OCI-LY7 (cell line): Measurements from ENCODE around the gene CYP11A1.

Experiments used
- EZH2phosphoT487 ChIP-seq: fragments of 200-600 bp; sonication (generic); IDR thresholded peaks from 2 replicates; pipeline ENCODE4 v1.6.1; 2018; ENCODE audit warnings: low read depth, borderline replicate concordance, mild to moderate bottlenecking, mixed run types, antibody characterized with exemption, low read length, moderate library complexity, mixed read lengths
- TF ChIP-seq, protein P1 (sequence below): fragments of 200-600 bp; sonication (generic); conservative IDR thresholded peaks from 2 replicates; pipeline ENCODE4 v1.5.1; 2014; ENCODE audit warnings: mild to moderate bottlenecking, antibody characterized with exemption, low read length, moderate library complexity, mixed read lengths

DNA sequence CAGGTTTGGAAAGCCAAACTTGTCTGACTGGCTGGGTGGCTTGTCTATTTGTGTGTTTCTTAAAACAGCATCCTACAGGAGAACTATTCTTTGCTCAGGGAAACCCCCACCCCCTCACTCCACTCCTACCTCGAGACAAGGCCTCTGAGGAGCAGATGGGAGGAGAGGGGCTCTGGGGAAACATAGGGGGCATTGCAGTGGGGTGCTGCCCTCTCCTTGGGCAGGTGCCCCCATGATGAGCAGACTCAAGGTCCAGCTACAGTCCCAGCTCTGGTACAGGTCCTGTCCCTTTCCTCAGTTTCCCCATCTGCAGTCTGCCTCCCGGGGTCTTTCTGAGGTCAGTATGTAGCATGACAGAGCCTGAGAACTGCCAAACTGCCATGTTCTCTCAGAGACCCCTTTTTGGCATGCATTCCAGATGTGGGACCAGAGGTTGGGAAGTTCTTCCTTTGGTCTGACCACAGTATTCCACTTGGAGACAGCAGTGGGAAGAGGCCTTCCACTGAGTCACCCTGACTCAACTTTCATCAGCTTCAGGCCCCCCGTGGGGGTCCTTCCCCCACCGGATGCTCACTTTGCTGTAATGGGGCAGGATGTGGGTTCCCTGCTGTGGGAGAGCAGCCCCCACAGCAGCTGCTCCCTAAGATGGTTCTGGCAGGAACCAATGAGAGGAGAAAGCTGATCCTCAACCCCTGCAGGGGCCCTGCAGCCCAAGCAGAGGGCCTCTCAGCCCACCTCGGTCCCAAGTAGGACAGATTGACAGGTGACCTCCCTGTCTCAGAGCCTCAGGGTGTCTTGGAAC is 32.3 kb upstream of the CYP11A1 start:
- TF ChIP-seq, protein P1, sequence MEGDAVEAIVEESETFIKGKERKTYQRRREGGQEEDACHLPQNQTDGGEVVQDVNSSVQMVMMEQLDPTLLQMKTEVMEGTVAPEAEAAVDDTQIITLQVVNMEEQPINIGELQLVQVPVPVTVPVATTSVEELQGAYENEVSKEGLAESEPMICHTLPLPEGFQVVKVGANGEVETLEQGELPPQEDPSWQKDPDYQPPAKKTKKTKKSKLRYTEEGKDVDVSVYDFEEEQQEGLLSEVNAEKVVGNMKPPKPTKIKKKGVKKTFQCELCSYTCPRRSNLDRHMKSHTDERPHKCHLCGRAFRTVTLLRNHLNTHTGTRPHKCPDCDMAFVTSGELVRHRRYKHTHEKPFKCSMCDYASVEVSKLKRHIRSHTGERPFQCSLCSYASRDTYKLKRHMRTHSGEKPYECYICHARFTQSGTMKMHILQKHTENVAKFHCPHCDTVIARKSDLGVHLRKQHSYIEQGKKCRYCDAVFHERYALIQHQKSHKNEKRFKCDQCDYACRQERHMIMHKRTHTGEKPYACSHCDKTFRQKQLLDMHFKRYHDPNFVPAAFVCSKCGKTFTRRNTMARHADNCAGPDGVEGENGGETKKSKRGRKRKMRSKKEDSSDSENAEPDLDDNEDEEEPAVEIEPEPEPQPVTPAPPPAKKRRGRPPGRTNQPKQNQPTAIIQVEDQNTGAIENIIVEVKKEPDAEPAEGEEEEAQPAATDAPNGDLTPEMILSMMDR = no peak
- no peak for TF ChIP-seq EZH2phosphoT487
